Astrocyte (in vitro differentiated cells and primary cell): ENCODE data around the gene ENKUR. TPM values are rescaled to one million over a fixed set of nuclear protein-coding genes. Genes with fewer than 3 reads are reported as not detected.

Experiments used
- DNase-seq: peaks from one replicate; pipeline ENCODE4 v3.0.0-alpha.2; 2010; ENCODE audit warnings: low read depth
- FAIRE-seq: peaks from 2 replicates; lab custom pipeline; 2011; peaks lifted over from hg19 to GRCh38; lab: Jason Lieb, UNC
- H2AFZ ChIP-seq: 2 replicates; pipeline ENCODE4 v1.6.0; 2012; ENCODE audit warnings: low read depth, low read length, inconsistent platforms
- H3K27ac ChIP-seq: 2 replicates; pipeline ENCODE4 v1.5.1; 2011; ENCODE audit warnings: low read depth, low read length, inconsistent platforms
- H3K27me3 ChIP-seq: 2 replicates; pipeline ENCODE4 v1.6.0; 2011; ENCODE audit warnings: low read length, inconsistent platforms; ENCODE audit not compliant: insufficient read depth
- H3K36me3 ChIP-seq: 2 replicates; pipeline ENCODE4 v1.5.1; 2011; ENCODE audit warnings: low read length, inconsistent platforms; ENCODE audit not compliant: insufficient read depth
- H3K4me1 ChIP-seq: 2 replicates; pipeline ENCODE4 v1.5.1; 2011; ENCODE audit warnings: low read length, inconsistent platforms; ENCODE audit not compliant: insufficient read depth
- H3K4me2 ChIP-seq: 2 replicates; pipeline ENCODE4 v1.6.0; 2012; ENCODE audit warnings: low read length, inconsistent platforms
- H3K4me3 ChIP-seq: 2 replicates; pipeline ENCODE4 v1.5.1; 2011; ENCODE audit warnings: low read depth, mild to moderate bottlenecking, low read length, inconsistent platforms; ENCODE audit not compliant: insufficient read depth
- H3K79me2 ChIP-seq: 2 replicates; pipeline ENCODE4 v1.6.0; 2012; ENCODE audit warnings: mild to moderate bottlenecking, low read length, inconsistent platforms; ENCODE audit not compliant: insufficient read depth
- H3K9ac ChIP-seq: 2 replicates; pipeline ENCODE4 v1.6.0; 2012; ENCODE audit warnings: mild to moderate bottlenecking, low read length, inconsistent platforms
- H3K9me3 ChIP-seq: 2 replicates; pipeline ENCODE4 v1.5.1; 2012; ENCODE audit warnings: low read depth, mild to moderate bottlenecking, low read length, inconsistent platforms; ENCODE audit not compliant: insufficient read depth
- H4K20me1 ChIP-seq: 2 replicates; pipeline ENCODE4 v1.6.0; 2012; ENCODE audit warnings: low read length, inconsistent platforms; ENCODE audit not compliant: insufficient read depth
- H3K27ac Mint-ChIP-seq: one replicate; pipeline ENCODE4 v1.8.0; 2021; ENCODE audit warnings: mild to moderate bottlenecking, mixed read lengths; ENCODE audit not compliant: unreplicated experiment
- H3K27me3 Mint-ChIP-seq: one replicate; pipeline ENCODE4 v1.8.0; 2021; ENCODE audit warnings: low read depth, mixed read lengths; ENCODE audit not compliant: unreplicated experiment
- H3K36me3 Mint-ChIP-seq: one replicate; pipeline ENCODE4 v1.8.0; 2021; ENCODE audit warnings: low read depth, mixed read lengths; ENCODE audit not compliant: unreplicated experiment
- H3K4me1 Mint-ChIP-seq: one replicate; pipeline ENCODE4 v1.8.0; 2021; ENCODE audit warnings: low read depth, mixed read lengths; ENCODE audit not compliant: unreplicated experiment
- H3K4me3 Mint-ChIP-seq: one replicate; pipeline ENCODE4 v1.8.0; 2021; ENCODE audit warnings: mild to moderate bottlenecking, moderate library complexity, mixed read lengths; ENCODE audit not compliant: unreplicated experiment
- H3K9me3 Mint-ChIP-seq: one replicate; pipeline ENCODE4 v1.8.0; 2021; ENCODE audit warnings: mild to moderate bottlenecking, mixed read lengths; ENCODE audit not compliant: unreplicated experiment
- CTCF ChIP-seq: IDR thresholded peaks from 2 replicates; pipeline ENCODE4 v1.5.1; 2011; ENCODE audit warnings: low read depth, mild to moderate bottlenecking, inconsistent platforms, low read length, moderate library complexity; ENCODE audit not compliant: insufficient read depth
- EZH2 ChIP-seq: IDR thresholded peaks from 2 replicates; pipeline ENCODE4 v1.6.1; 2012; ENCODE audit warnings: mild to moderate bottlenecking, low read length, inconsistent platforms; ENCODE audit not compliant: insufficient read depth
- total RNA-seq: library from RNA; stranded (reverse); gene quantifications from 2 replicates; pipeline ENCODE4 v1.2.1, GENCODE V29; 2021

Gene ENKUR
- total RNA-seq, 1 donor from 2014 or later = 0.34 TPM

- Histone ChIP-seq H3K9me3 (no peaks in the 10 kb centered on the region), H3K4me2 (no peak overlapping the region), H3K27me3 (no peaks in the 10 kb centered on the region), H3K4me1 (no peaks in the 10 kb centered on the region), H3K4me3 (no peak overlapping the region), H3K9ac (no peak overlapping the region), H3K79me2 (no peaks in the 10 kb centered on the region), H3K27ac (no peak overlapping the region), H3K36me3 (no peaks in the 10 kb centered on the region), H2AFZ (no peak overlapping the region), H4K20me1 (no peaks in the 10 kb centered on the region)
- no peak overlapping the region for H3K4me3 Mint-ChIP-seq
- FAIRE-seq (no peak), DNase-seq (no peak)
- no peaks in the 10 kb centered on the region for H3K4me1 Mint-ChIP-seq
- H3K27me3 Mint-ChIP-seq = no peaks in the 10 kb centered on the region
- no peaks in the 10 kb centered on the region for H3K9me3 Mint-ChIP-seq
- no peak overlapping the region for H3K27ac Mint-ChIP-seq
- TF ChIP-seq CTCF (no peak), EZH2 (no peak)
- H3K36me3 Mint-ChIP-seq = no peaks in the 10 kb centered on the region
Measured at GRCh38 chr10:25036381-25036780, 20.4 kb upstream of the ENKUR start.

DNA sequence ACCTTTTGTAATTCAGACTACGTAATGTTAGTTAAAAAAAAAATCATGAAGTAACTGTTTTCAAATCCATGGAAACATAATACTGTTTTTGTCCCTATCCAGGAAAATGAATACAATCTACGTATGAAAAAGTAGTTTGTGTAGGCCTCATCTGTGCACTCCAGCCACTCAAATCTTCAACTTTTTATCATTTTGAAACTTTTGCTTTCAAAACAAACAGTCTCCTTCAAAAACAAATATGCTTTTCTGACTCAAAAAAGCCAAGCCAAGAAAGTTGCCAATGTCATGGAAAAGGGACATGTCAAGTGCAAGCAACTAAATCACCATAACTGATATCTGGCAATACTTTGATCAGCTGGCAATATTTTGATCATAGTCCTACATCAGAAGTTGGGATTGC lies 13.6 kb upstream of the ENKUR start:
- Histone ChIP-seq H3K4me3 (no peak overlapping the region), H2AFZ (no peak overlapping the region), H3K4me1 (no peaks in the 10 kb centered on the region), H3K9me3 (no peaks in the 10 kb centered on the region), H3K79me2 (no peaks in the 10 kb centered on the region), H4K20me1 (no peaks in the 10 kb centered on the region), H3K27me3 (no peaks in the 10 kb centered on the region), H3K4me2 (no peak overlapping the region), H3K36me3 (no peaks in the 10 kb centered on the region), H3K9ac (no peak overlapping the region), H3K27ac (no peak overlapping the region)
- Mint-ChIP-seq H3K4me1 (no peaks in the 10 kb centered on the region), H3K4me3 (no peak overlapping the region), H3K9me3 (peaks cover 3% of the 10 kb centered on the region), H3K27ac (no peak overlapping the region), H3K36me3 (no peaks in the 10 kb centered on the region), H3K27me3 (no peaks in the 10 kb centered on the region)
- no peak for FAIRE-seq
- TF ChIP-seq EZH2 (no peak), CTCF (no peak)
- DNase-seq = no peak

GRCh38 chr10:25028711-25029110 lies 12.8 kb upstream of the ENKUR start:
- Histone ChIP-seq H3K27me3 (no peaks in the 10 kb centered on the region), H3K79me2 (no peaks in the 10 kb centered on the region), H3K4me2 (no peak overlapping the region), H3K9me3 (no peaks in the 10 kb centered on the region), H2AFZ (no peak overlapping the region), H3K4me3 (no peak overlapping the region), H3K9ac (no peak overlapping the region), H4K20me1 (no peaks in the 10 kb centered on the region), H3K27ac (no peak overlapping the region), H3K36me3 (no peaks in the 10 kb centered on the region), H3K4me1 (no peaks in the 10 kb centered on the region)
- FAIRE-seq = peak; percentile 50
- no peak overlapping the region for H3K4me3 Mint-ChIP-seq
- no peaks in the 10 kb centered on the region for H3K4me1 Mint-ChIP-seq
- peaks cover 3% of the 10 kb centered on the region for H3K9me3 Mint-ChIP-seq
- DNase-seq = peak; percentile 33
- no peaks in the 10 kb centered on the region for H3K27me3 Mint-ChIP-seq
- TF ChIP-seq CTCF = no peak
- TF ChIP-seq EZH2 = no peak
- H3K27ac Mint-ChIP-seq = no peak overlapping the region
- H3K36me3 Mint-ChIP-seq = no peaks in the 10 kb centered on the region
